Keratinocyte (primary cell): ENCODE data around the gene SLC4A9. TPM values are rescaled to one million over a fixed set of nuclear protein-coding genes. Genes with fewer than 3 reads are reported as not detected.

Experiments
- DNase-seq: peaks from one replicate; pipeline ENCODE4 v3.0.0-alpha.2; 2011; ENCODE audit warnings: low read depth, missing footprints, low spot score
- FAIRE-seq: peaks from 2 replicates; lab custom pipeline; 2011; peaks lifted over from hg19 to GRCh38; lab: Jason Lieb, UNC
- H2AFZ ChIP-seq: 2 replicates; pipeline ENCODE4 v1.6.0; 2012; ENCODE audit warnings: low read length, control low read depth, inconsistent platforms; ENCODE audit not compliant: control insufficient read depth
- H3K27ac ChIP-seq: 2 replicates; pipeline ENCODE4 v1.5.1; 2011; ENCODE audit warnings: low read length; ENCODE audit not compliant: control insufficient read depth, insufficient read depth
- H3K27me3 ChIP-seq: 3 replicates; pipeline ENCODE4 v1.6.0; 2011; ENCODE audit warnings: low read length; ENCODE audit not compliant: control insufficient read depth, insufficient read depth; ENCODE audit errors: extremely low read depth
- H3K36me3 ChIP-seq, 2 experiments: 2 replicates in 1 of 2; 3 replicates in 1 of 2; pipeline ENCODE4 v1.5.1; 2011; ENCODE audit warnings: low read length in 2 of 2, mild to moderate bottlenecking in 1 of 2; ENCODE audit not compliant: control insufficient read depth in 2 of 2, insufficient read depth in 2 of 2; ENCODE audit errors: extremely low read depth in 1 of 2
- H3K4me1 ChIP-seq: 3 replicates; pipeline ENCODE4 v1.5.1; 2011; ENCODE audit warnings: low read length; ENCODE audit not compliant: control insufficient read depth, insufficient read depth; ENCODE audit errors: extremely low read depth
- H3K4me2 ChIP-seq: 3 replicates; pipeline ENCODE4 v1.6.0; 2011; ENCODE audit warnings: low read depth, low read length; ENCODE audit not compliant: control insufficient read depth, insufficient read depth; ENCODE audit errors: extremely low read depth
- H3K4me3 ChIP-seq, 3 experiments: fragments of 200-600 bp in 1 of 3; sonication (generic) in 1 of 3; 2 replicates in 2 of 3; 3 replicates in 1 of 3; pipeline ENCODE4 v1.5.1; 2011 to 2016; ENCODE audit warnings: low read length in 3 of 3, mild to moderate bottlenecking in 3 of 3, control low read depth in 2 of 3, inconsistent platforms in 1 of 3, low read depth in 1 of 3, mixed read lengths in 1 of 3, mixed run types in 1 of 3, moderate library complexity in 1 of 3; ENCODE audit not compliant: control insufficient read depth in 2 of 3, insufficient read depth in 2 of 3; ENCODE audit errors: extremely low read depth in 1 of 3
- H3K79me2 ChIP-seq: 2 replicates; pipeline ENCODE4 v1.6.0; 2012; ENCODE audit warnings: low read length; ENCODE audit not compliant: control insufficient read depth, insufficient read depth
- H3K9ac ChIP-seq: 3 replicates; pipeline ENCODE4 v1.6.0; 2011; ENCODE audit warnings: low read length; ENCODE audit not compliant: control insufficient read depth, insufficient read depth; ENCODE audit errors: extremely low read depth
- H3K9me1 ChIP-seq: 3 replicates; pipeline ENCODE4 v1.6.0; 2011; ENCODE audit warnings: low read length; ENCODE audit not compliant: control insufficient read depth, insufficient read depth; ENCODE audit errors: extremely low read depth
- H3K9me3 ChIP-seq: 2 replicates; pipeline ENCODE4 v1.5.1; 2012; ENCODE audit warnings: low read depth, low read length; ENCODE audit not compliant: control insufficient read depth
- H4K20me1 ChIP-seq: 3 replicates; pipeline ENCODE4 v1.6.0; 2011; ENCODE audit warnings: low read length; ENCODE audit not compliant: control insufficient read depth, insufficient read depth; ENCODE audit errors: extremely low read depth
- EZH2 ChIP-seq: IDR thresholded peaks from one replicate; pipeline ENCODE4 v1.6.1; 2012; ENCODE audit warnings: inconsistent platforms, mild to moderate bottlenecking, low read length, moderate library complexity
- dilution Hi-C: fragments of 300-500 bp; cut with MboI; formaldehyde crosslinking; loops from one replicate; pipeline ENCODE4 v1.7.0; 2020; ENCODE audit warnings: low sequenced_read_pairs; ENCODE audit not compliant: extremely low pct_ligation_motif_present
- polyA plus RNA-seq, 5 experiments: library from polyadenylated mRNA; depleted of rRNA in 3 of 5; stranded (reverse) in 3 of 5; stranded (forward) in 1 of 5; unstranded in 1 of 5; fragments of >200 nt; gene quantifications; 1 replicate in 1 of 5; 2 replicates in 3 of 5; 3 replicates in 1 of 5; pipeline versions ENCODE4 v1.2.1 to v1.2.3, GENCODE V29; 2011 to 2012; ENCODE audit warnings: missing spikeins in 2 of 5, low read depth in 1 of 5, low replicate concordance in 1 of 5
- TF ChIP-seq, protein P1 (sequence below), 3 experiments: IDR thresholded peaks in 1 of 3; conservative IDR thresholded peaks in 1 of 3; optimal IDR thresholded peaks in 1 of 3; 2 replicates in 2 of 3; 3 replicates in 1 of 3; pipeline versions ENCODE3 to v1.5.1; 2011; ENCODE audit warnings: low read length in 3 of 3, mild to moderate bottlenecking in 3 of 3, moderate library complexity in 2 of 3, control low read depth in 1 of 3, inconsistent platforms in 1 of 3; ENCODE audit not compliant: insufficient read depth in 2 of 3; ENCODE audit errors: extremely low read depth in 1 of 3

Gene SLC4A9
- polyA plus RNA-seq, 1 donor (not counting 4 experiments of a cell fraction or from before 2014, with no cell fraction given), result 0.07 TPM

DNA sequence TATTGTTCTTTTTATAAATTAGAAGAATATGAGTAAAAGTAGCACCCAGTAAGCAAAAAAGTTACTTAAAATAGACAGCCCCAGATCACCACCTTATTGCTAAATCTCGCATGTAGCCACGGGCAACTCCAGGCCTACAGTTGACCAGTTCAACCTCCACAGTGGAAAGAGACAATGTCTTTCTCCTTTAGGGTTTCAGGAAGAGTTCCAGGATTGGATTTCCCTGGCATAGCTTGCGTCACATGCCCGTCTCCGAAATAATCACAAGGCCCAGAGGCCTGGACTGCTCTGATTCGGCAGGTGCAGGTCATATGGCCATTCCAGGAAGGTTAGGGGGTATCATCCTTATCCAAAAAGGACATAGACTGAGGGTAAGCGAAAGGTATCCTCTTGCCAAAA lies 47.2 kb upstream of the SLC4A9 start:
- no peaks in the 10 kb centered on the region for H3K27me3 ChIP-seq
- no peaks in the 10 kb centered on the region for H3K36me3 ChIP-seq
- no peak for DNase-seq
- no peaks in the 10 kb centered on the region for H3K9me3 ChIP-seq
- peak overlapping the region; percentile 50 for H3K9ac ChIP-seq
- TF ChIP-seq EZH2, result no peak
- TF ChIP-seq, protein P1, sequence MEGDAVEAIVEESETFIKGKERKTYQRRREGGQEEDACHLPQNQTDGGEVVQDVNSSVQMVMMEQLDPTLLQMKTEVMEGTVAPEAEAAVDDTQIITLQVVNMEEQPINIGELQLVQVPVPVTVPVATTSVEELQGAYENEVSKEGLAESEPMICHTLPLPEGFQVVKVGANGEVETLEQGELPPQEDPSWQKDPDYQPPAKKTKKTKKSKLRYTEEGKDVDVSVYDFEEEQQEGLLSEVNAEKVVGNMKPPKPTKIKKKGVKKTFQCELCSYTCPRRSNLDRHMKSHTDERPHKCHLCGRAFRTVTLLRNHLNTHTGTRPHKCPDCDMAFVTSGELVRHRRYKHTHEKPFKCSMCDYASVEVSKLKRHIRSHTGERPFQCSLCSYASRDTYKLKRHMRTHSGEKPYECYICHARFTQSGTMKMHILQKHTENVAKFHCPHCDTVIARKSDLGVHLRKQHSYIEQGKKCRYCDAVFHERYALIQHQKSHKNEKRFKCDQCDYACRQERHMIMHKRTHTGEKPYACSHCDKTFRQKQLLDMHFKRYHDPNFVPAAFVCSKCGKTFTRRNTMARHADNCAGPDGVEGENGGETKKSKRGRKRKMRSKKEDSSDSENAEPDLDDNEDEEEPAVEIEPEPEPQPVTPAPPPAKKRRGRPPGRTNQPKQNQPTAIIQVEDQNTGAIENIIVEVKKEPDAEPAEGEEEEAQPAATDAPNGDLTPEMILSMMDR (optimal IDR thresholded peaks at IDR 0.05 in 1 of 3, IDR thresholded peaks at IDR 0.05 in 1 of 3, conservative IDR thresholded peaks at IDR 0.05 in 1 of 3; ENCODE audit: extremely low read depth in 1 of 3, insufficient read depth in 2 of 3, low read length in 3 of 3), result no peak
- dilution Hi-C loops, result loop anchor here (10.0 kb wide), 1 partner anchor 48 kb away; no protein-coding TSS in a partner anchor
- peak overlapping the region; percentile 69 for H3K4me2 ChIP-seq
- peaks cover 40% of the 10 kb centered on the region for H3K4me1 ChIP-seq
- no peaks in the 10 kb centered on the region for H3K79me2 ChIP-seq
- H2AFZ ChIP-seq, result no peak overlapping the region
- H3K4me3 ChIP-seq, result no peak overlapping the region
- H3K27ac ChIP-seq, result peak overlapping the region; percentile 74
- no peaks in the 10 kb centered on the region for H4K20me1 ChIP-seq
- H3K9me1 ChIP-seq, result no peaks in the 10 kb centered on the region
- no peak for FAIRE-seq

DNA sequence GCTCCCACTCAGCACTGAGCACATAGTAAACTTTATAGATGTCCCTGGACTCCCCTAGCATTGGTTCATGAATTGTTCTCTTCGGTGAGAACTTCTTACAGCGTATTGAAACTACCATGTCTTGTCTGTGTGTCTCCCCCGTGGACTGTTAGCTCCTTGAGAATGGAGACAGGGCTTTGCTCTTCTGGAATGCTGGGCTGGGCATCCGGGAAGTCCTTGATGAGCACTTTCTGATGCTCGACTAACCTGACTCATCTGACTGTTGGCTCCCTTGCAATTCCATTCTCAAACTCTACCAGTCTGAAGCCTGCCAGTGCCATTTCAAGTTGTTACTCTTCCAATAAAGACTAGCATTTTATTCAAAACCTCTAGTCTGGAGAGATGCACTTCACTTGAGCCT lies 42.1 kb upstream of the SLC4A9 start:
- Histone ChIP-seq H3K79me2 (no peaks in the 10 kb centered on the region), H4K20me1 (no peaks in the 10 kb centered on the region), H3K9ac (no peak overlapping the region), H3K9me3 (no peaks in the 10 kb centered on the region), H3K27ac (peak overlapping the region; percentile 13), H3K4me2 (peak overlapping the region; percentile 46), H3K36me3 (no peaks in the 10 kb centered on the region), H3K27me3 (no peaks in the 10 kb centered on the region), H2AFZ (peak overlapping the region; percentile 80), H3K9me1 (no peaks in the 10 kb centered on the region), H3K4me3 (no peak overlapping the region), H3K4me1 (peaks cover 42% of the 10 kb centered on the region)
- no peak for DNase-seq
- dilution Hi-C loops, result loop anchor here (10.0 kb wide), 1 partner anchor 53 kb away; no protein-coding TSS in a partner anchor
- TF ChIP-seq EZH2, result no peak
- TF ChIP-seq, protein P1 (optimal IDR thresholded peaks at IDR 0.05 in 1 of 3, IDR thresholded peaks at IDR 0.05 in 1 of 3, conservative IDR thresholded peaks at IDR 0.05 in 1 of 3; ENCODE audit: extremely low read depth in 1 of 3, insufficient read depth in 2 of 3, low read length in 3 of 3), result no peak
- FAIRE-seq, result peak; percentile 95
